ENCODE measurements around the gene C19orf12. TPM values are rescaled to one million over a fixed set of nuclear protein-coding genes. Genes with fewer than 3 reads are reported as not detected.

Gene C19orf12
- total RNA-seq, 1 experiment from 2014 or later = 47.0 TPM

DNA sequence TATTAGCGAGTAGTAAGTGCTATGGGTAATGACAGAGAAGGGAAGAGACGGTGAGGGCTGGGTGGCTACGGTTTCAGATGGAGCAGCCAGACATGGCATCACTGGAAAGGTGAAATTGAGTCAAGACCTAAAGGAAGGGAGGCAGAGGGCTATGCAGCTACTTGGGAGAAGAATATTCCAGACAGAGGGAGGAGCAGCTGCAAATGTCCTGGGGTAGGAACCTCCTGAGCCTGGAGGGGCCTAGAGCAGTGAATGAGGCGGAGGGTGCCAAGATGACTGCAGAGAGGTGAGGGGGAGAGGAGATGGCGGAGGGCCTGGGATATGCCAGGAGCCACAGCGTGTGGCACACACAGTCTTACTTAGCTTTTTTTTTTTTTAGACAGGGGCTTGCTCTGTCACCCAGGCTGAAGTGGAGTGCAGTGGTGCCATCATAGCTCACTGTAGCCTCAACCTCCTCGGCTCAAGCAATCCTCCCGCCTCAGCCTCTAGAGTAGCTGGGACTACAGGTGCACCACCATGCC lies 28.7 kb downstream of the C19orf12 start:
- no peaks in the 10 kb centered on the region for H3K27me3 ChIP-seq
- H3K36me3 ChIP-seq = peaks cover 6% of the 10 kb centered on the region
- no peak for DNase-seq
- H3K9me3 ChIP-seq = peaks cover 7% of the 10 kb centered on the region
- H3K4me3 ChIP-seq = no peak overlapping the region

DNA sequence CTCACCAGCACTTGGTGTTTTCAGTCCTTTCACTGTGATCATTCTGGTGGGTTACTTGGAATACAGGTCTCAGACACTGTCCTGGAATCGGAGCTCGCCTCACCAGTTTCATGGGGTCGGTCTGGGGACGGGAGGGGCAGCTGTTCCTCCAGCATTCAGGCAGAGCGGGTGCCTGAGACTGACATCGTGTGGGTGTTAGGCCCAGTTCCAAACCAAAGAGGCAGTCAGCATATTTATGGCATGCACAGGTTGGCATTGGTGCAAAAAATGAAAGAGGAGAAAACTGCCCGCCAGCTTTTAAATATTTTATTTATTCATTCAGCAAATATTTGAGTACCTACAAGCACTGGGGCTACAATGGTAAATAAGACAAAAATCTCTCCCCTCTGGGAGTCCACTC lies 29.7 kb downstream of the C19orf12 start:
- Histone ChIP-seq H3K4me3 (no peak overlapping the region), H3K9me3 (no peaks in the 10 kb centered on the region; the same call in 1 of the 2 replicates), H3K27me3 (no peaks in the 10 kb centered on the region), H3K36me3 (no peaks in the 10 kb centered on the region)
- peak; percentile 88 for DNase-seq

DNA sequence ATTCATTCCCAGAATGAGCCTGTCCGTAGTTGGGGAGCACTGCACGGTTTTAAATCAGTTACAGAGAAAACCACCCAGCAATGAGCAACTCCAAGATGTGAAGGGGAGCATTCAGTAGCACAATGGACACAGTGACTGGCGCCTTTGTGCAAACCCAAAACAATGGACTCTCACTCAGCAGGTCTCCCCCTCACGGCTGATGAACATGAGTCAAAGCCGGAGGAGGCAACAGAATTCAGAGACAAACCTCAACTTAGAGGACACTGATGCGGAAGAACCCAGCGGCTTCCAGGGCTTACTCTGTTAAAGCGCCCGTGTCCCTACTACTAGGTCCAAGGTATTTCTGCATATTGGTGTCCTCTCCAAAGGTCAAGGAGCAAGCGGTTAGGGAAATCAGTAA lies 32.1 kb downstream of the C19orf12 start:
- H3K9me3 ChIP-seq = no peaks in the 10 kb centered on the region
- H3K4me3 ChIP-seq = no peak overlapping the region
- H3K36me3 ChIP-seq = peaks cover 4% of the 10 kb centered on the region
- DNase-seq = no peak
- no peaks in the 10 kb centered on the region for H3K27me3 ChIP-seq

DNA sequence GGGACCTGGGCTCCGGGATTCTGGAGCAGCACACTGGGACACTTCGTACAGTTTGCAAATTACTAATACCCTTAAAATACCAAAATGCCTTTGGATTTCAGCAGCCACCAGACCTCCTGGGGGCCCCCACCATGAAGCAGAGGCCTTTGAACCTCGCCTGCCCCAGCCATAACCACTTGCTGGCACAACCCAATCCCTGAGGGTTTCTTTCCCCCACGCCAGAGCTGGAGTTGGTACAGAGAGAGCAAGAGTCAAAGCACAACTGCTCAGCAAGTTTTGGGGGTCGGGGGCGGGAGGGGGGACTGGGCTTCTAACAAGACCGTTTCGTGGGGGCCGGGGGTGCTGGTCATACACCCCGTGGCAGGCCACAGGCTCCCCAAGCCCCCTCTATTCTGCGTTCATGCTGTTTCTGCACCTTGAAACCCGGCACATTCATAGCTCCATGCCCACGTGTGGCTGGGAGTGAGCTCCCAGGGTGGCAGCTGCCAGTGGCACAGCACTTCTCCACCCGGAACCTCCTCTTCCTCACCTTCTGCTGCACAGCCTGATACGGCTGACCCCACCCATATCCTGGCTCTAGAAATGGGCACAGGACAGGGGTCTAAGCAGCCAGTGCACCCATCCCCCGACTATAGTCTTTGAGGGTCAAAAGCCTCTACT lies 32.7 kb downstream of the C19orf12 start:
- Histone ChIP-seq H3K27me3 (no peaks in the 10 kb centered on the region), H3K4me3 (no peak overlapping the region)

DNA sequence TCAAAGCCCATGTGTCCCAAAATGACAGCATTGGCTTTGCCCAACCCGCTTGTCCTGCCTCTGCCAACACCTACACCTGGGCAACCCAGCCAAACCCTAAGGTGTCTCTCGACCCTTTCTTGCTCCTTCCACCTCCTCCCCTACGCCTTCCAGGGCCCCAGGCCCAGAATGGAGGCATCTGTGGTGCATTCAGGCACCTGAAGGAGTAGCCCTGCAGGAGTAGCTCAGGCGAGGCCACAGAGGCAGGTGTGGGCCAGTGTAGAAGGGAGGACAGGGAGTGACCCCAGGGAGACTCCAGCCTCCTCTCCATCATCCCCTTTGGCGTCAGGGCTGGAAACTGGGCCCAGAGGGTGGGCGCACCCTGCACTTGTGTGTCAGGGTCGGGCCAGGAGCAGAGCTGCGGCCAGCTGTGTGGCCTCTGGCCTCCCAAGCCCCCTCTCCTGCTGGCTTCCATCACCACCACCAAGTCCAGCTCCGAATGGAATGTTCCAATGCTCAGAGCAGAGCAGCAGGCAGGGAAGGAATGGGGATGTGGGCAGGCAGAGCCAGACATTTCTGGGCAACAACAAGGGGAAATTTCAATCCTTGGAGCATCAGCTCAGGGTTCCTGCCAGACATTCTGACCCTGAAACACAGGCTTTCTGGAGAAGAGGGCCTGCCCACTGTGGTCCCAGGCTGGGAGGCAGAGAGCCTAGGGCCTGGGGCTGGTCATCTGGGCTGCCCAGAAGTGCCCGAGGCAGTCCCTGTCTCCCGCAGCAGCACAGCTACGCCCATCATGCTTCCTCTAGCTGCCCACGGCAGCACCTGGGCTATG lies 33.4 kb downstream of the C19orf12 start:
- Histone ChIP-seq H3K4me3 (no peak overlapping the region), H3K9me3 (no peaks in the 10 kb centered on the region), H3K36me3 (peaks cover 9% of the 10 kb centered on the region), H3K27me3 (no peaks in the 10 kb centered on the region)
- DNase-seq = peak; percentile 46

More for the DNA sequence above, 32.7 kb downstream of the C19orf12 start:
- no peaks in the 10 kb centered on the region for H3K9me3 ChIP-seq
- DNase-seq = no peak
- peaks cover 9% of the 10 kb centered on the region for H3K36me3 ChIP-seq

DNA sequence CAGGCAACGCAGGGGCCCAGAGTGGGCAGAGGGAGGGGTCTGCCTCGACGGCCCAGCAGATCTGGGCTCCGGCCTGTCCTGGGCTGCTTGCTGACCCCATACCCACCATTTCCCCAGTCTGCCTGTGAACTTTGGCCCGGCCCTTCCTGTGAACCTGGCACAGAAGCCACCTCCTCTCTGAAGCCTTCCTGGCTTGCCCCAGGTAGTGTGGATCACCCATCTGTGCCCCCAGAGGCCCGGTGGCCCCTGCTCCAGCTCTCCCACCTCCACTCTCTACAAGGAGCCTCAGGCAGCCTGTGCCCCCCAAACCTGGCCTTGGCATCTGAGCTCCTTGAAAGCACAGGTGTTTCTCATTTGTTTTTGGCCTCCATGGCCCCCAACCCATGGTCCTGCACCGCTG lies 34.1 kb downstream of the C19orf12 start:
- no peak for DNase-seq
- Histone ChIP-seq H3K27me3 (no peaks in the 10 kb centered on the region), H3K9me3 (no peaks in the 10 kb centered on the region)

DNA sequence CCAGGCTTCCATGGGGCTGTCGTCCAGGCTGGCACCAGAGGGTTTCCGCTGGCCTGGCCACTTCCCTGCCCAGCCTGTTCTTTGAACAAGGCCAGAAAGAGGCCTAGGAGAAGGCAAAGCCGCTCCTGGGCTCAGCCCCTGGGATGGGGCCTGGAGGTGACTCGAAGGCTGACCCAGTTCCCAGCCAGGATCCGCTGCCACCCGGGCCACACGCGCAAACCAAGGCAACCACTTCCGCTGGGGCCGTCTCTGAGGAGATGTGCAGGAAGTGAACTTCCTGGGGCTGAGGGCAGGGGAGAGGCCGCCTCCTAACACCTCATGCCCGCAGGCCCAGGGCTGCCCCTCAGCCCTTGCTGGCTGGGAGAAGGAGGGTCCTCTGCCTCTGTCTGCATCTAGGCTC lies 34.6 kb downstream of the C19orf12 start:
- H3K9me3 ChIP-seq = no peaks in the 10 kb centered on the region
- H3K4me3 ChIP-seq = no peak overlapping the region
- no peaks in the 10 kb centered on the region for H3K27me3 ChIP-seq
- peak; percentile 31 for DNase-seq
- H3K36me3 ChIP-seq = peaks cover 14% of the 10 kb centered on the region

More for the DNA sequence above, 34.1 kb downstream of the C19orf12 start:
- Histone ChIP-seq H3K4me3 (no peak overlapping the region), H3K36me3 (peaks cover 11% of the 10 kb centered on the region)

DNA sequence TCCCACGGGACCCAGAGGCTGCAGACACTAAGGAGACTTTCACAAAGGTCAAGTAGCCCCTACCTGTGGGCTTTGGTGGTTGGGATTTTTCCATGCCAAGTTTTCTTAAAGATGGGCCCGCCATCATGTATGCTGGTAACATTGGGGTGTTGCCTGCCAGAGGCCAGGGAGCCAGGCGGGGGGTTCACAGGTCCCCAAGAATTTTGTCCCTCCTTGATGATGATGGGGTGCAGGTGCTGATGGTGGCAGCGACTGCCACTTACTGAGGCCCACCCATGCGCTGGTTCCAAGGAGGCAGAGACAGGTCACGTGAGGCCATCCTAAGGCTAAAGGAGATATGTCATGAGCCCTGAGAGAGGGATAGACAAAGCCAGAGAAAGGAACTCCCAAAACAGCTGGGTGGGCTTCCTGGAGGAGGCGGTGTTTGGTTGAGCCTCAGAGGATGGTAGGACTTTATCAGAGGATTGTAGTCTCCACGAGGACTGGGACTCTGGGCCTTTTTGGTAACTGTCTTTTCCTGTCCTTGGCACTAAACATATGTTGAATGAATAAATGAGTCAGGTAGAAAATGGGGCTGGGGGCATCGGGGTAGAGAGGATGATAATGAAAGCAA lies 35.4 kb downstream of the C19orf12 start:
- Histone ChIP-seq H3K36me3 (peaks cover 22% of the 10 kb centered on the region), H3K9me3 (no peaks in the 10 kb centered on the region), H3K27me3 (no peaks in the 10 kb centered on the region), H3K4me3 (no peak overlapping the region)
- DNase-seq = no peak

DNA sequence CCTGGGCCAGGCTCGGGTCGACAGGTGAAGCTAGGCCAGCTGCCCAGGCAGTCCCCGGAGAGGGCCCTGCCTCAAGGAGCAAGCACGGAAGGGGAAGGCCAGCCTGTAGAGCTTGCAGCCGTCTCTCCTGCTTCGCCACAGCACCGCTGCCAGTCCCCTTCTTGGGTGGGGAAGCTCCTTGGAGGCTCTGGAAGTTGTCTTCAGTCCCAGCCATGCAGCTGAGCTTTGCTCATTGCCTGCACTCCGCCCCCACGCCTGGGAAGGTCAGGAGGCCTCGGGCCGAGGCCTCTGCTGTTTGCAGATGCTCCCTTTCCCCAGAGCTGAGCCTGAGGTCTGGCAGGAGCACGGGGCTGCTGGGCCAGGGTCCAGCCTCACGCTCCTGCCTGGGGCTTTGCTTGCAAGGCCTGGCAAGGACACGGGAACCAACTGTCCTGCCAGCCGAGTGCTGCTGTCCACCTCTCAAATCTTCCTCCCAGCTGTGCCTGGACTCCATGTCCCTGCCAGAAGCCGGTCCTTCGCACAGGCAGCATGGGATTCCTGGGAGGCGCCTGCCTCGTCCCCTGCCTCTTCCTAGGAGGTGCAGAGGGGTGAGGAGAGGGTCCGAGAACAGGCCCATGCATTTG lies 36.5 kb downstream of the C19orf12 start:
- Histone ChIP-seq H3K27me3 (no peaks in the 10 kb centered on the region), H3K4me3 (no peak overlapping the region), H3K36me3 (peaks cover 31% of the 10 kb centered on the region), H3K9me3 (no peaks in the 10 kb centered on the region)
- peak; percentile 62 for DNase-seq

DNA sequence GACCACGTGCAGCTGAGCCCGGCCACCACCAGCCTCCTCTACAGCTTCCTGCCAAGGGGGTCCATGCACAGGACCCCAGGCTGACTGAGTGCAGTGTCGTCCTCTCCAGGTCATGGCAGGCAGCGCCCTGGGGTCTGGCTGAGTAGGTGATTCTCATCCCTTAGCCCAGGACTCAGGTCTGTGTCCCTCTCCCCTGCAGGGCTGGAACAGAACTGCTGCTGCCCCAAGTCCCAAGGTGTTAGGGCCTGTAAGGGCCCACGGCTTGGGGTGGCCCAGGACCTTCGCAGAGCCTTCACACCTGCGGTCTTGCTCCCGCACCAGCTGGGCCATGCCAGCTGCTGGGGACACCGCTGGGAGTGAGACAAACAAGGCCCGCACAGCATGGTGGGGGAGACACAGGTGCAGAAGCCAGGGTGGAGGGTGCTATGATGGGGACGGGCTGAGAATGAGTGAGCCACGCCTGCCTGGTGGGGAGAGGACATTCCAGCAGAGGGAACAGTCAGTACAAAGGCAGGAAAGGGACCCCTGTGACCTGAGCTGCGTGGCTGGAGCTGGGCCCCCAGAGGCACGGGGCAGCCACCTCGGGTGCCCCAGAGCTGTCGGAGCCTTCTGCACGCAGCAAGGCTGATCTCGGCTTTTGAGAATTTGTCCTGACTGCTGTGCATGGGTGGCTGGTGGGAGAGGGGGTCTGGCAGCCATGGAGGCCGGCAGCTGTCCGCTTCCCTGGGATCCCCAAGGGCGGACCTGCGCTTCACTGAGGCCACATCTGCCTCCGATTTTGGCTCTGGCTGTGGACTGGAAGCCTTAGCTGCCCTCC lies 37.9 kb downstream of the C19orf12 start:
- Histone ChIP-seq H3K36me3 (peaks cover 34% of the 10 kb centered on the region), H3K27me3 (no peaks in the 10 kb centered on the region), H3K4me3 (no peak overlapping the region), H3K9me3 (no peaks in the 10 kb centered on the region)
- DNase-seq = no peak

DNA sequence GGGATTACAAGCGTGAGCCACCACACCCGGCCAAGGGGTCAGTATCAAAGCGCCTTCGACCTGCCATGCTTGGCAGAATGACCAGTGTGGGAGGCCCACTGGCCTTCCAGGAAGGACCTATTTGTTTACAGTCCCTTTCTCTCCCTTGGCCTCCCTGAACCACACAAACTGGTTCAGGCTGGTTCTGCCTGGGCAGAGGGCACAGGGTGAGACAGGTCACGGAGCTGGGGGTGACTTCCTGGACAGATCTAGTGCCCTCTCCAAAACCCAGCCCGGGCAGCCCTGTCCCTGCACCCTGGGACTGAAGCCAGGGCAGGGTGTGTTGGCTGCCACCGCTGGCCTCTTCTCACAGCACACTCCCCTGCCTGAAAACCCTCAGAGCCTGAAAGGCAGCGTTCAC lies 38.5 kb downstream of the C19orf12 start:
- peaks cover 40% of the 10 kb centered on the region for H3K36me3 ChIP-seq
- no peaks in the 10 kb centered on the region for H3K27me3 ChIP-seq
- no peak for DNase-seq
- no peaks in the 10 kb centered on the region for H3K9me3 ChIP-seq
- H3K4me3 ChIP-seq = no peak overlapping the region

DNA sequence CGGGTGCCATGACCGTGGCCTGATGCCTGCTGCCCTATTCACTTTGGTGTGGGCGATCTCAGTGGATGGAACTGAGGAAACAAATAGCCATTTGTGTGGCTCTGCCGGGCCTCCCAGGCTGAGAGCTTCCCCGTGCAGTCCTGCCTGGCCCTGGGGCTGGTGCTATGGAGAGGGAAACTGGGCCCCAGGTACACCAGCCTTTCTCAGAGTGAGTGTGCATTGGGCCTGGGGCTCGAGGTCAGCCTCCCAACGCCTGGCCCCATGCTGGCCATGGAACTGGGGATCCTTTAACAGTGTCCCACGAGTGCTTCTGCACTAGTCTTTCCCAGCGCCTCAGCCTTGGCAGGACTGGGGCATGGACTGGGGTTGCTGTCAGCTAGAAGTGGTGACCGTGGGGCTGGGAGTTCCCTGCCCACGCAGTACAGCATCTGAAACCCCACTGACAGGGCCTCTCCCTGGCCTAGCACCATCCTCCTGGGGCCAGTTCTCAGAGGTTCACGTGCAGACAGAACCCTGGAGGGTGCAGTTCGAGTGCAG lies 39.3 kb downstream of the C19orf12 start:
- no peak overlapping the region for H3K4me3 ChIP-seq
- H3K36me3 ChIP-seq = peaks cover 44% of the 10 kb centered on the region
- H3K9me3 ChIP-seq = no peaks in the 10 kb centered on the region
- no peak for DNase-seq
- H3K27me3 ChIP-seq = no peaks in the 10 kb centered on the region

DNA sequence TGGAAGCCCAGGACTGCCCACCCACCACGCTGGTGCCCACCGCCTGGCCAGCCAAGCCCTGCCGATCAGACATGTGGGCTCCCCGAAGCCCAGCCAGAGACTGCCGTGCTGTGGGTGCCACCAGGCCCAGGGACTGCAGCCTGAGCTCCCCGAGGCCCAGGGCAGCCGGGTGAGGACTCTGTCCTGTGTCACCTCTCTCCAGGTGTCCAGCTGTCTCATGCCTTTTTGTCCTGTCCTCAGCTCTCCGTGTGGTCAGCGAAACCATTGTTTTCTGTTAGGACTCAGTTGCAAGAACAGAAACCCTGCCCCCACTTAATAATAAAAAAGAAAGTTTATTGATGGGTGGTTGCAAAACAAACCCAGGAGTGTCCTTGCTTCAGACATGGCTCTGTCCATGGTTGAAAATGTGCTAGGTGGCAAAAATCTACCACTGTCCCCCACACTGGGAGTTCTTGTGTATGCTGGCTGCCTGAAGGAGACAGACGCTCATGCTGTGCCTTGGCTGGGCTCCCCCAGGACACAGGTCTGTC lies 39.9 kb downstream of the C19orf12 start:
- no peak for DNase-seq
- no peak overlapping the region for H3K4me3 ChIP-seq
- no peaks in the 10 kb centered on the region for H3K27me3 ChIP-seq
- H3K9me3 ChIP-seq = no peaks in the 10 kb centered on the region
- H3K36me3 ChIP-seq = peaks cover 47% of the 10 kb centered on the region

DNA sequence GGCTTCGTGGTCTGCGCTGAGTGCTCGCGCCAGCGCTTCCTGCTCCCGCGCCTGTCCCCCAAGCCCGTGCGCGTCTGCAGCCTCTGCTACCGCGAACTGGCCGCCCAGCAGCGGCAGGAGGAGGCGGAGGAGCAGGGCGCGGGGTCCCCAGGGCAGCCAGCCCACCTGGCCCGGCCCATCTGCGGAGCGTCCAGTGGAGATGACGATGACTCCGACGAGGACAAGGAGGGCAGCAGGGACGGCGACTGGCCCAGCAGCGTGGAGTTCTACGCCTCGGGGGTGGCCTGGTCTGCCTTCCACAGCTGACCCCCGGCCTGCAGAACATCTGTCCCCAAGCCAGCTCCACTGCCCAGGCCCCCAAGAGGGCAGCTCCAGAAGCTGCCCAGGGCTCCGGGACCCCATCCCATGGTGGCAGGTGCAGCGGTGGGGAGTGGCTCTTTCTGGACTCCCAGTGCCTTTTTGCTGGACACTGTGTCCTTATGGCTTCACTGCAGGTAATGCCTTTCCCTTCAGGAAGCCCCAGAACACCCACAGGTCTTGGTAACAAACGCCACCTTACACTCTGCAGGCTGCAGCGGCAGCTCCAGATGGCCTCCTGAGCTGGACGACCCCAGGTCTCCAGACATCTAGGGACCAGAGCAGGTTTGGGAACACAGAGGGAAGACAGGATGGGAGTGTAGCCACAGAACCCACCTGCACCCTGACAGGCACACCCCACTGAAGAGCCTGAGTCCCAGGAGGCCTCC lies 40.5 kb downstream of the C19orf12 start:
- Histone ChIP-seq H3K9me3 (no peaks in the 10 kb centered on the region), H3K27me3 (no peaks in the 10 kb centered on the region), H3K36me3 (peaks cover 52% of the 10 kb centered on the region), H3K4me3 (no peak overlapping the region)
- DNase-seq = no peak
